ENCODE data around the gene CDS2.

The CDS2 gene

GRCh38 chr20:5172903-5173463, 46.2 kb downstream of the CDS2 start:
- H3K36me3 ChIP-seq (ENCODE audit: control insufficient read depth in 2 of 2, insufficient read depth in 1 of 2, low read length in 2 of 2): peaks cover 14 to 43% of the 10 kb centered on the region in 2 experiments
- no peaks in the 10 kb centered on the region for H3K9me3 ChIP-seq (ENCODE audit: control insufficient read depth, insufficient read depth, low read depth, low read length)
- no peak overlapping the region for H3K4me3 ChIP-seq (ENCODE audit: low read depth, low read length)
- peaks cover 15% of the 10 kb centered on the region; the same call in 1 of the 2 replicates for H3K4me1 ChIP-seq (ENCODE audit: control insufficient read depth, insufficient read depth, low read length)
- ChIA-PET CTCF (interaction anchor here (1.4 kb wide), 1 partner anchor 46 kb away, joined by 3 read pairs; the partner anchor contains the start of gene CDS2), POLR2A (no interaction called here)
- TF ChIP-seq CTCF (tag by site-specific recombination; IDR thresholded peaks at IDR 0.05) (no peak), ZNF747 (tag by site-specific recombination; IDR thresholded peaks at IDR 0.05) (no peak), YY2 (tag by site-specific recombination; IDR thresholded peaks at IDR 0.05) (no peak), ZNF155 (tag by site-specific recombination; IDR thresholded peaks at IDR 0.05) (no peak), SP3 (tag by site-specific recombination; IDR thresholded peaks at IDR 0.05) (no peak), ZNF513 (tag by site-specific recombination; IDR thresholded peaks at IDR 0.05) (no peak), ZNF692 (tag by site-specific recombination; IDR thresholded peaks at IDR 0.05) (no peak), ZNF433 (tag by site-specific recombination; IDR thresholded peaks at IDR 0.05; ENCODE audit: low read depth) (no peak), HIC1 (tag by site-specific recombination; IDR thresholded peaks at IDR 0.05) (no peak)
- no peak overlapping the region for H3K27ac ChIP-seq (ENCODE audit: extremely low read depth, low read depth, low read length)

GRCh38 chr20:5173751-5174150, 46.9 kb downstream of the CDS2 start:
- H3K9me3 ChIP-seq (ENCODE audit: control insufficient read depth, insufficient read depth, low read depth, low read length): no peaks in the 10 kb centered on the region
- ChIA-PET POLR2A (interaction anchor here (1.3 kb wide), 1 partner anchor 47 kb away, joined by 3 read pairs; the partner anchor contains the start of gene CDS2), CTCF (interaction anchor here (1.6 to 2.3 kb wide), 3 partner anchors 18 to 48 kb away, joined by 4 to 11 read pairs (median 6); partner anchors contain the start of gene CDS2)
- no peak for TF ChIP-seq GLI2 (tag by site-specific recombination; IDR thresholded peaks at IDR 0.05; ENCODE audit: borderline replicate concordance, low read depth)
- no peak for TF ChIP-seq ZSCAN30 (tag by site-specific recombination; IDR thresholded peaks at IDR 0.05)
- no peak for TF ChIP-seq ZNF2 (tag by site-specific recombination; IDR thresholded peaks at IDR 0.05)
- TF ChIP-seq ZNF335 (tag by site-specific recombination; conservative IDR thresholded peaks at IDR 0.05): no peak
- H3K36me3 ChIP-seq (ENCODE audit: control insufficient read depth in 2 of 2, insufficient read depth in 1 of 2, low read length in 2 of 2): peaks cover 15 to 51% of the 10 kb centered on the region in 2 experiments
- peaks cover 11% of the 10 kb centered on the region; the same call in 1 of the 2 replicates for H3K4me1 ChIP-seq (ENCODE audit: control insufficient read depth, insufficient read depth, low read length)
- H3K27ac ChIP-seq (ENCODE audit: extremely low read depth, low read depth, low read length): no peak overlapping the region
- no peak overlapping the region for H3K4me3 ChIP-seq (ENCODE audit: low read depth, low read length)

- ChIA-PET CTCF (no interaction called here), POLR2A (no interaction called here)
- Histone ChIP-seq H3K36me3 (ENCODE audit: control insufficient read depth in 2 of 2, insufficient read depth in 1 of 2, low read length in 2 of 2) (peaks cover 24 to 72% of the 10 kb centered on the region in 2 experiments), H3K4me3 (ENCODE audit: low read depth, low read length) (no peak overlapping the region), H3K9me3 (ENCODE audit: control insufficient read depth, insufficient read depth, low read depth, low read length) (no peaks in the 10 kb centered on the region), H3K27ac (ENCODE audit: extremely low read depth, low read depth, low read length) (no peak overlapping the region), H3K4me1 (ENCODE audit: control insufficient read depth, insufficient read depth, low read length) (no peaks in the 10 kb centered on the region)
- TF ChIP-seq ZNF132 (tag by site-specific recombination; IDR thresholded peaks at IDR 0.05; ENCODE audit: borderline replicate concordance): no peak
- no peak for TF ChIP-seq ZNF354C (tag by site-specific recombination; IDR thresholded peaks at IDR 0.05; ENCODE audit: borderline replicate concordance, low read depth)
- TF ChIP-seq ZNF704 (tag by site-specific recombination; IDR thresholded peaks at IDR 0.05): no peak
- no peak for TF ChIP-seq ZBTB26 (tag by site-specific recombination; optimal IDR thresholded peaks at IDR 0.05)
- no peak for TF ChIP-seq ZNF473 (tag by site-specific recombination; IDR thresholded peaks at IDR 0.05)
- no peak for TF ChIP-seq ZNF514 (tag by site-specific recombination; IDR thresholded peaks at IDR 0.05)
- no peak for TF ChIP-seq ZNF10 (tag by site-specific recombination; IDR thresholded peaks at IDR 0.05)
- no peak for TF ChIP-seq ZNF362 (tag by site-specific recombination; IDR thresholded peaks at IDR 0.05)
These were observed 50.3 kb downstream of the CDS2 start for GRCh38 chr20:5177071-5177470.

Data from HEK293 (cell line).